Body of pancreas (tissue), 4 donors: ENCODE data around the gene SMURF2.

Source experiments
- POLR2A ChIP-seq, 3 donors: fragments of 450-650 bp; IDR thresholded peaks; one replicate each; pipeline ENCODE4 v1.6.1; 2016; ENCODE audit warnings: antibody characterized with exemption in 3 of 3, mild to moderate bottlenecking in 2 of 3
- TF ChIP-seq, protein P1 (sequence below), 7 experiments: fragments of 450-650 bp in 4 of 7; fragments of 200-600 bp in 3 of 7; sonication (generic) in 3 of 7; IDR thresholded peaks; one replicate each; pipeline ENCODE4 v1.5.1; 2016 to 2019; ENCODE audit warnings: antibody characterized with exemption in 7 of 7

GRCh38 chr17:64639516-64639915 is 22.6 kb downstream of the SMURF2 start:
- TF ChIP-seq, protein P1, sequence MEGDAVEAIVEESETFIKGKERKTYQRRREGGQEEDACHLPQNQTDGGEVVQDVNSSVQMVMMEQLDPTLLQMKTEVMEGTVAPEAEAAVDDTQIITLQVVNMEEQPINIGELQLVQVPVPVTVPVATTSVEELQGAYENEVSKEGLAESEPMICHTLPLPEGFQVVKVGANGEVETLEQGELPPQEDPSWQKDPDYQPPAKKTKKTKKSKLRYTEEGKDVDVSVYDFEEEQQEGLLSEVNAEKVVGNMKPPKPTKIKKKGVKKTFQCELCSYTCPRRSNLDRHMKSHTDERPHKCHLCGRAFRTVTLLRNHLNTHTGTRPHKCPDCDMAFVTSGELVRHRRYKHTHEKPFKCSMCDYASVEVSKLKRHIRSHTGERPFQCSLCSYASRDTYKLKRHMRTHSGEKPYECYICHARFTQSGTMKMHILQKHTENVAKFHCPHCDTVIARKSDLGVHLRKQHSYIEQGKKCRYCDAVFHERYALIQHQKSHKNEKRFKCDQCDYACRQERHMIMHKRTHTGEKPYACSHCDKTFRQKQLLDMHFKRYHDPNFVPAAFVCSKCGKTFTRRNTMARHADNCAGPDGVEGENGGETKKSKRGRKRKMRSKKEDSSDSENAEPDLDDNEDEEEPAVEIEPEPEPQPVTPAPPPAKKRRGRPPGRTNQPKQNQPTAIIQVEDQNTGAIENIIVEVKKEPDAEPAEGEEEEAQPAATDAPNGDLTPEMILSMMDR (IDR thresholded peaks at IDR 0.05), result no peak
- no peak for TF ChIP-seq POLR2A (IDR thresholded peaks at IDR 0.05)
